ENCODE data around the gene LYSET. TPM values are rescaled to one million over a fixed set of nuclear protein-coding genes. Genes with fewer than 3 reads are reported as not detected.

The LYSET gene
- total and polyA plus RNA-seq, 9 of the 15 experiments (the other 6 are each of a cell fraction or from before 2014, with no cell fraction given) = 7.6 to 36.6 (median 15.9) TPM

DNA sequence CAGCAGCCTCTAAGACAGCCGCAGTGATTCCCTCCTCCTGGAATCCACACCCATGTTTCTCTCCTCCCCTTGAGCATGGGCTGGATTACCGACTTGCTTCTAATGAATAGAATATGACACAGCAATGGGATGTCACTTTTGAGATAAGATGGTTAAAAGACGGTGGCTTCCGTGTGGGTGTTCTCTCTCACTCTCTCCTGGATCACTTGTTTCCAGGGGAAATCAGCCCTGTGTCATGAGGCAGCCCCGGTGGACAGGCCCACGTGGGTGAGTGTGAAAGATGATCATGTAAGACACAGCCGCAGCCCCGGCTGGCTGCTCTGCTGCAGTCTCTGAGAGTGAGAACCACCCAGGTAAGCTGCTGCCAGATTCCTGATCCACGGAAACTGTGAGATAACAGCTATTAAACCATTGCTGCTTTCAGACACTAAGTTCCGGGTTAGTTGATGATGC is 11.1 kb upstream of the LYSET start (continued):
- no peak for TF ChIP-seq ZMIZ1 (IDR thresholded peaks at IDR 0.05; ENCODE audit: low read depth in 2 of 2, low read length in 2 of 2)
- TF ChIP-seq CHD4 (IDR thresholded peaks at IDR 0.05; ENCODE audit: insufficient read depth, insufficient replicate concordance, low read depth, low read length, poor library complexity, severe bottlenecking) = no peak
- no peak for TF ChIP-seq SRSF3 (IDR thresholded peaks at IDR 0.05; ENCODE audit: insufficient read depth, low read length)
- TF ChIP-seq TFAP4 (CRISPR knock-in tag; IDR thresholded peaks at IDR 0.05; ENCODE audit: borderline replicate concordance) = 0 out of 2 replicates have a peak, but pooled peaks have one; percentile 23
- peak; percentile 74 for TF ChIP-seq RFX1 (IDR thresholded peaks at IDR 0.05)
- TF ChIP-seq BRCA1 (IDR thresholded peaks at IDR 0.05) = no peak
- TF ChIP-seq BRCA1 (CRISPR knock-in tag; IDR thresholded peaks at IDR 0.05) = no peak
- TF ChIP-seq, protein P1, sequence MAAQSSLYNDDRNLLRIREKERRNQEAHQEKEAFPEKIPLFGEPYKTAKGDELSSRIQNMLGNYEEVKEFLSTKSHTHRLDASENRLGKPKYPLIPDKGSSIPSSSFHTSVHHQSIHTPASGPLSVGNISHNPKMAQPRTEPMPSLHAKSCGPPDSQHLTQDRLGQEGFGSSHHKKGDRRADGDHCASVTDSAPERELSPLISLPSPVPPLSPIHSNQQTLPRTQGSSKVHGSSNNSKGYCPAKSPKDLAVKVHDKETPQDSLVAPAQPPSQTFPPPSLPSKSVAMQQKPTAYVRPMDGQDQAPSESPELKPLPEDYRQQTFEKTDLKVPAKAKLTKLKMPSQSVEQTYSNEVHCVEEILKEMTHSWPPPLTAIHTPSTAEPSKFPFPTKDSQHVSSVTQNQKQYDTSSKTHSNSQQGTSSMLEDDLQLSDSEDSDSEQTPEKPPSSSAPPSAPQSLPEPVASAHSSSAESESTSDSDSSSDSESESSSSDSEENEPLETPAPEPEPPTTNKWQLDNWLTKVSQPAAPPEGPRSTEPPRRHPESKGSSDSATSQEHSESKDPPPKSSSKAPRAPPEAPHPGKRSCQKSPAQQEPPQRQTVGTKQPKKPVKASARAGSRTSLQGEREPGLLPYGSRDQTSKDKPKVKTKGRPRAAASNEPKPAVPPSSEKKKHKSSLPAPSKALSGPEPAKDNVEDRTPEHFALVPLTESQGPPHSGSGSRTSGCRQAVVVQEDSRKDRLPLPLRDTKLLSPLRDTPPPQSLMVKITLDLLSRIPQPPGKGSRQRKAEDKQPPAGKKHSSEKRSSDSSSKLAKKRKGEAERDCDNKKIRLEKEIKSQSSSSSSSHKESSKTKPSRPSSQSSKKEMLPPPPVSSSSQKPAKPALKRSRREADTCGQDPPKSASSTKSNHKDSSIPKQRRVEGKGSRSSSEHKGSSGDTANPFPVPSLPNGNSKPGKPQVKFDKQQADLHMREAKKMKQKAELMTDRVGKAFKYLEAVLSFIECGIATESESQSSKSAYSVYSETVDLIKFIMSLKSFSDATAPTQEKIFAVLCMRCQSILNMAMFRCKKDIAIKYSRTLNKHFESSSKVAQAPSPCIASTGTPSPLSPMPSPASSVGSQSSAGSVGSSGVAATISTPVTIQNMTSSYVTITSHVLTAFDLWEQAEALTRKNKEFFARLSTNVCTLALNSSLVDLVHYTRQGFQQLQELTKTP (IDR thresholded peaks at IDR 0.05; ENCODE audit: low read depth in 1 of 2, partially characterized antibody in 2 of 2) = no peak
- TF ChIP-seq ETV1 (tag; conservative IDR thresholded peaks at IDR 0.05; ENCODE audit: low read depth) = peak; percentile 46; the same call in 1 of the 2 replicates
- TF ChIP-seq PBX2 (CRISPR knock-in tag; IDR thresholded peaks at IDR 0.05; ENCODE audit: low read depth) = no peak
- peak; percentile 59; the same call in 1 of the 2 replicates for TF ChIP-seq PBX2 (tag; conservative IDR thresholded peaks at IDR 0.05; ENCODE audit: low read depth)
- TF ChIP-seq ZBTB49 (CRISPR knock-in tag; IDR thresholded peaks at IDR 0.05; ENCODE audit: borderline replicate concordance) = no peak
- peak; percentile 71 for TF ChIP-seq CREM (IDR thresholded peaks at IDR 0.05; ENCODE audit: low read depth)

Measured in K562 (cell line).